DND-41 (cell line): ENCODE measurements around the gene B4GALT1.
A peak's percentile ranks its signal among the peaks of the same experiment; 100 is the strongest.

Experiments used
- ATAC-seq: fragments of 200-7000 bp; cut with Tn5 transposase; 3 replicates; pipeline ENCODE4 v1.9.1; 2021; ENCODE audit warnings: low read depth; ENCODE audit not compliant: insufficient read depth
- DNase-seq: peaks from one replicate; pipeline ENCODE4 v3.0.0-alpha.2; 2020
- H2AFZ ChIP-seq: 2 replicates; pipeline ENCODE4 v1.6.0; 2012; ENCODE audit warnings: low read depth, low read length
- H3K27ac ChIP-seq: 2 replicates; pipeline ENCODE4 v1.5.1; 2012; ENCODE audit warnings: low read length, inconsistent platforms
- H3K27me3 ChIP-seq: fragments of 200-600 bp; sonication (generic); 2 replicates; pipeline ENCODE4 v1.6.0; 2012; ENCODE audit warnings: low read length, mild to moderate bottlenecking, inconsistent platforms; ENCODE audit not compliant: insufficient read depth, poor library complexity
- H3K36me3 ChIP-seq: 2 replicates; pipeline ENCODE4 v1.5.1; 2012; ENCODE audit warnings: low read length, inconsistent platforms; ENCODE audit not compliant: insufficient read depth
- H3K4me1 ChIP-seq: 2 replicates; pipeline ENCODE4 v1.5.1; 2012; ENCODE audit warnings: mild to moderate bottlenecking, low read length; ENCODE audit not compliant: insufficient read depth
- H3K4me2 ChIP-seq: 2 replicates; pipeline ENCODE4 v1.6.0; 2012; ENCODE audit warnings: mild to moderate bottlenecking, moderate library complexity, low read length, inconsistent platforms; ENCODE audit not compliant: insufficient read depth
- H3K4me3 ChIP-seq, 2 experiments: fragments of 200-600 bp in 1 of 2; shearing (Covaris generic) in 1 of 2; 2 replicates each; pipeline ENCODE4 v1.5.1; 2012 to 2016; ENCODE audit warnings: inconsistent platforms in 2 of 2, low read length in 2 of 2, mild to moderate bottlenecking in 2 of 2, low read depth in 1 of 2, moderate library complexity in 1 of 2
- H3K79me2 ChIP-seq: 2 replicates; pipeline ENCODE4 v1.6.0; 2012; ENCODE audit warnings: low read length, inconsistent platforms; ENCODE audit not compliant: insufficient read depth
- H3K9ac ChIP-seq: 2 replicates; pipeline ENCODE4 v1.6.0; 2012; ENCODE audit warnings: low read depth, mild to moderate bottlenecking, inconsistent platforms, low read length, moderate library complexity
- H3K9me3 ChIP-seq: 2 replicates; pipeline ENCODE4 v1.5.1; 2012; ENCODE audit warnings: low read length, moderate library complexity, mild to moderate bottlenecking, inconsistent platforms; ENCODE audit not compliant: insufficient read depth, severe bottlenecking
- H4K20me1 ChIP-seq: 2 replicates; pipeline ENCODE4 v1.6.0; 2012; ENCODE audit warnings: low read length; ENCODE audit not compliant: insufficient read depth
- CTCF ChIP-seq: IDR thresholded peaks from 2 replicates; pipeline ENCODE4 v1.5.1; 2012; ENCODE audit warnings: borderline replicate concordance, low read length, moderate library complexity, mild to moderate bottlenecking; ENCODE audit not compliant: poor library complexity, severe bottlenecking; ENCODE audit errors: extremely low read depth
- EZH2 ChIP-seq: IDR thresholded peaks from 3 replicates; pipeline ENCODE4 v1.6.1; 2012; ENCODE audit warnings: borderline replicate concordance, low read depth, mild to moderate bottlenecking, moderate library complexity, low read length, inconsistent platforms; ENCODE audit not compliant: severe bottlenecking

B4GALT1 gene

GRCh38 chr9:33167084-33167971, at the start of gene B4GALT1:
TSS of gene B4GALT1 (minus strand) at chr9:33167336. CDS start at chr9:33167169, 167 bp downstream.
- Histone ChIP-seq H3K27ac (peak within 1 kb of the TSS; percentile 75), H4K20me1 (peaks cover 17% of the 10 kb centered on the region; the same call in 1 of the 2 replicates), H3K4me2 (peak within 1 kb of the TSS; percentile 76), H2AFZ (peak within 1 kb of the TSS; percentile 87), H3K4me1 (peaks cover 43% of the 10 kb centered on the region), H3K4me3 (peak within 1 kb of the TSS; percentile 82 to 92), H3K9me3 (no peaks in the 10 kb centered on the region), H3K79me2 (peaks cover 43% of the 10 kb centered on the region), H3K27me3 (no peaks in the 10 kb centered on the region), H3K36me3 (no peaks in the 10 kb centered on the region; the same call in 1 of the 2 replicates), H3K9ac (peak within 1 kb of the TSS; percentile 88)
- DNase-seq (peak; percentile 95), ATAC-seq (peak; percentile 88)
- TF ChIP-seq CTCF (no peak), EZH2 (no peak)

GRCh38 chr9:33211695-33212393, 44.7 kb upstream of the B4GALT1 start:
- Histone ChIP-seq H3K9me3 (no peaks in the 10 kb centered on the region), H4K20me1 (no peaks in the 10 kb centered on the region), H3K27ac (no peak overlapping the region), H3K36me3 (no peaks in the 10 kb centered on the region), H3K9ac (no peak overlapping the region), H3K4me2 (no peak overlapping the region), H3K27me3 (no peaks in the 10 kb centered on the region), H3K4me3 (no peak overlapping the region), H3K79me2 (no peaks in the 10 kb centered on the region), H3K4me1 (no peaks in the 10 kb centered on the region), H2AFZ (no peak overlapping the region)
- TF ChIP-seq CTCF (no peak), EZH2 (no peak)
- DNase-seq (no peak), ATAC-seq (no peak)

GRCh38 chr9:33210006-33210715, 43.0 kb upstream of the B4GALT1 start:
- H3K79me2 ChIP-seq = no peaks in the 10 kb centered on the region
- no peak overlapping the region for H3K4me3 ChIP-seq
- DNase-seq (no peak), ATAC-seq (no peak)
- H3K4me2 ChIP-seq = no peak overlapping the region
- no peak overlapping the region for H2AFZ ChIP-seq
- no peak overlapping the region for H3K9ac ChIP-seq
- H3K36me3 ChIP-seq = no peaks in the 10 kb centered on the region
- no peaks in the 10 kb centered on the region for H4K20me1 ChIP-seq
- H3K9me3 ChIP-seq = no peaks in the 10 kb centered on the region
- no peaks in the 10 kb centered on the region for H3K27me3 ChIP-seq
- TF ChIP-seq EZH2 (no peak), CTCF (no peak)
- H3K27ac ChIP-seq = no peak overlapping the region
- no peaks in the 10 kb centered on the region for H3K4me1 ChIP-seq
